ENCODE data around the gene PPFIA3.

GRCh38 chr19:49150106-49150943, 31.0 kb downstream of the PPFIA3 start:
- TF ChIP-seq CTCF (IDR thresholded peaks at IDR 0.05 in 8 of 11, conservative IDR thresholded peaks at IDR 0.05 in 3 of 11) (peak in 1 of 11 experiments; percentile 9), POLR2A (IDR thresholded peaks at IDR 0.05) (no peak)

Measured in spleen (tissue), 7 donors.